ENCODE data around the gene MUTYH. TPM values are rescaled to one million over a fixed set of nuclear protein-coding genes. Genes with fewer than 3 reads are reported as not detected.

MUTYH gene
- polyA plus RNA-seq, 1 donor from 2014 or later, result 59.8 TPM

GRCh38 chr1:45345014-45345413 is 4.8 kb upstream of the MUTYH start:
- no peaks in the 10 kb centered on the region for H3F3A ChIP-seq (ENCODE audit: insufficient read depth, low read length, poor library complexity, severe bottlenecking)
- H3K36me3 ChIP-seq (ENCODE audit: insufficient read depth, low read length), result peaks cover 5% of the 10 kb centered on the region
- no peak for TF ChIP-seq POLR2AphosphoS5 (IDR thresholded peaks at IDR 0.05)
- TF ChIP-seq RAD21 (conservative IDR thresholded peaks at IDR 0.05), result no peak
- no peak for TF ChIP-seq REST (IDR thresholded peaks at IDR 0.05; ENCODE audit: borderline replicate concordance)
- TF ChIP-seq MXI1 (conservative IDR thresholded peaks at IDR 0.05; ENCODE audit: poor library complexity, severe bottlenecking), result no peak
- TF ChIP-seq EP300 (conservative IDR thresholded peaks at IDR 0.05; ENCODE audit: poor library complexity, severe bottlenecking), result no peak
- no peak for TF ChIP-seq CTCF (IDR thresholded peaks at IDR 0.05; ENCODE audit: poor library complexity, severe bottlenecking)
- TF ChIP-seq TAF1 (IDR thresholded peaks at IDR 0.05; ENCODE audit: low read depth), result no peak
- TF ChIP-seq EZH2 (IDR thresholded peaks at IDR 0.05; ENCODE audit: borderline replicate concordance, insufficient read depth, low read length, poor library complexity, severe bottlenecking), result no peak
- TF ChIP-seq SMC3 (conservative IDR thresholded peaks at IDR 0.05; ENCODE audit: poor library complexity), result no peak
- H3K4me3 ChIP-seq (ENCODE audit: low read length), result no peak overlapping the region
- no peaks in the 10 kb centered on the region for H3K9me2 ChIP-seq (ENCODE audit: insufficient read depth, low read length)
- no peaks in the 10 kb centered on the region for H3K9me3 ChIP-seq (ENCODE audit: low read length)
- no peaks in the 10 kb centered on the region for H3K79me2 ChIP-seq (replicated peaks; ENCODE audit: insufficient read depth, low read length)
- no peak overlapping the region for H3K9ac ChIP-seq (ENCODE audit: low read length)
- no peaks in the 10 kb centered on the region for H3K27me3 ChIP-seq (ENCODE audit: insufficient read depth, low read depth, low read length)
- H3K4me2 ChIP-seq (ENCODE audit: low read length), result no peak overlapping the region
- H4K20me1 ChIP-seq (ENCODE audit: insufficient read depth), result no peaks in the 10 kb centered on the region
- no peak overlapping the region for H3K27ac ChIP-seq (ENCODE audit: low read length)
- no peak overlapping the region for H2AFZ ChIP-seq (ENCODE audit: low read depth, low read length)

- Histone ChIP-seq H3K27me3 (ENCODE audit: insufficient read depth, low read depth, low read length) (no peaks in the 10 kb centered on the region), H2AFZ (ENCODE audit: low read depth, low read length) (no peak overlapping the region), H3K79me2 (replicated peaks; ENCODE audit: insufficient read depth, low read length) (no peaks in the 10 kb centered on the region), H3F3A (ENCODE audit: insufficient read depth, low read length, poor library complexity, severe bottlenecking) (no peaks in the 10 kb centered on the region), H3K9me2 (ENCODE audit: insufficient read depth, low read length) (no peaks in the 10 kb centered on the region), H4K20me1 (ENCODE audit: insufficient read depth) (no peaks in the 10 kb centered on the region), H3K4me3 (ENCODE audit: low read length) (no peak overlapping the region), H3K27ac (ENCODE audit: low read length) (no peak overlapping the region), H3K9ac (ENCODE audit: low read length) (no peak overlapping the region), H3K4me2 (ENCODE audit: low read length) (no peak overlapping the region), H3K36me3 (ENCODE audit: insufficient read depth, low read length) (peaks cover 5% of the 10 kb centered on the region), H3K9me3 (ENCODE audit: low read length) (no peaks in the 10 kb centered on the region)
- no peak for TF ChIP-seq MXI1 (conservative IDR thresholded peaks at IDR 0.05; ENCODE audit: poor library complexity, severe bottlenecking)
- TF ChIP-seq SMC3 (conservative IDR thresholded peaks at IDR 0.05; ENCODE audit: poor library complexity), result no peak
- TF ChIP-seq EZH2 (IDR thresholded peaks at IDR 0.05; ENCODE audit: borderline replicate concordance, insufficient read depth, low read length, poor library complexity, severe bottlenecking), result no peak
- TF ChIP-seq POLR2AphosphoS5 (IDR thresholded peaks at IDR 0.05), result no peak
- no peak for TF ChIP-seq REST (IDR thresholded peaks at IDR 0.05; ENCODE audit: borderline replicate concordance)
- TF ChIP-seq EP300 (conservative IDR thresholded peaks at IDR 0.05; ENCODE audit: poor library complexity, severe bottlenecking), result no peak
Observed at GRCh38 chr1:45344499-45344898, 4.3 kb upstream of the MUTYH start.
